AG04450 (cell line): ENCODE results near the gene LRP1-AS. TPM values are rescaled to one million over a fixed set of nuclear protein-coding genes. Genes with fewer than 3 reads are reported as not detected.

ENCODE experiments used
- CTCF ChIA-PET: fragments of 300-600, 350-600 bp; formaldehyde crosslinking; extraction: SDS; loops from one replicate; lab custom pipeline; 2022; ENCODE audit warnings: antibody characterized with exemption, inconsistent platforms; lab: Charles Lee
- POLR2A ChIA-PET: fragments of 350-600 bp; formaldehyde crosslinking; extraction: SDS; loops from one replicate; lab custom pipeline; 2021; ENCODE audit warnings: antibody characterized with exemption, inconsistent platforms; lab: Yijun Ruan, JAX
- DNase-seq: peaks from one replicate; pipeline ENCODE4 v3.0.0-alpha.2; 2011; ENCODE audit warnings: low read depth, low spot score
- H3K27ac ChIP-seq: one replicate; pipeline ENCODE4 v1.5.1; 2012; ENCODE audit warnings: low read depth, low read length, control low read depth
- H3K27me3 ChIP-seq: one replicate; pipeline ENCODE4 v1.6.0; 2012; ENCODE audit warnings: low read length; ENCODE audit not compliant: control insufficient read depth, insufficient read depth
- H3K4me3 ChIP-seq: 2 replicates; pipeline ENCODE4 v1.5.1; 2011; ENCODE audit warnings: mild to moderate bottlenecking, low read depth, low read length, control low read depth
- H3K9me3 ChIP-seq: 2 replicates; pipeline ENCODE4 v1.5.1; 2012; ENCODE audit warnings: low read length; ENCODE audit not compliant: control insufficient read depth, insufficient read depth
- polyA plus RNA-seq: library from polyadenylated mRNA; depleted of rRNA; stranded (reverse); fragments of >200 nt; gene quantifications from 2 replicates; pipeline ENCODE4 v1.2.3, GENCODE V29; 2011
- TF ChIP-seq, protein P1 (sequence below): IDR thresholded peaks from 2 replicates; pipeline ENCODE4 v1.5.1; 2011; ENCODE audit warnings: low read depth, low read length, control low read depth, inconsistent platforms

The LRP1-AS gene
- polyA plus RNA-seq, 1 experiment, result not detected

DNA sequence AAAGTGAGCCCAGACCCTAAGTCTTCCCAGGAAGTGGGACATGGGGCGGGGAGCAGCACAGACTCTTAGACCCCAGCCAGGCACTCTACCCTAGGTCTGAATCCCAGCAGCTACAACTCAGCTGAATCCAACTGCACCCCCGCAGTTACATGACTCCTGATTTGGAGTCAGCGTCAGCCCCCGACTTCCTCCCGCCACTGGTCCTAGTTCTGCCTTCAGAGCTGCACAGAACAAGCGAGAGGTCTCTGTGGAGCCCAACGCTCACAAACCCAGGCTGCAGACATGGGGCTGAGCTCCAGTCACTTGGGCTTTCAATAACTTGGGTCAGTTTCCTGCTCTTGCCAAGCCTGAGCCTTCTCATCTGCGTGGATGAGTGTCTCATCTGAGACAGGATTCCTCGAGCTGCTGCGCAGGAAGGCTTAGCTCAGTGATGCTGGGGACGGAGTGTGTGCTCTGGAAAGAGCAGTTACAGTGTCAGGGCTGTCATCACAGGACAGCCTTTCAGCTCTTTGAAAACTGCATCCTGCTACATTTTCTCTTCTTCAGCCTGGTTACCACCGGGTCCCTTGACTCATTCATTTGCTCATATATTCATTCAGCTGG lies 38.6 kb upstream of the LRP1-AS start:
- ChIA-PET POLR2A (no interaction called here), CTCF (interaction anchor here (0.5 to 5.5 kb wide), 2 partner anchors 62 to 94 kb away, joined by 3 to 49 read pairs; no protein-coding TSS in a partner anchor)
- TF ChIP-seq, protein P1, sequence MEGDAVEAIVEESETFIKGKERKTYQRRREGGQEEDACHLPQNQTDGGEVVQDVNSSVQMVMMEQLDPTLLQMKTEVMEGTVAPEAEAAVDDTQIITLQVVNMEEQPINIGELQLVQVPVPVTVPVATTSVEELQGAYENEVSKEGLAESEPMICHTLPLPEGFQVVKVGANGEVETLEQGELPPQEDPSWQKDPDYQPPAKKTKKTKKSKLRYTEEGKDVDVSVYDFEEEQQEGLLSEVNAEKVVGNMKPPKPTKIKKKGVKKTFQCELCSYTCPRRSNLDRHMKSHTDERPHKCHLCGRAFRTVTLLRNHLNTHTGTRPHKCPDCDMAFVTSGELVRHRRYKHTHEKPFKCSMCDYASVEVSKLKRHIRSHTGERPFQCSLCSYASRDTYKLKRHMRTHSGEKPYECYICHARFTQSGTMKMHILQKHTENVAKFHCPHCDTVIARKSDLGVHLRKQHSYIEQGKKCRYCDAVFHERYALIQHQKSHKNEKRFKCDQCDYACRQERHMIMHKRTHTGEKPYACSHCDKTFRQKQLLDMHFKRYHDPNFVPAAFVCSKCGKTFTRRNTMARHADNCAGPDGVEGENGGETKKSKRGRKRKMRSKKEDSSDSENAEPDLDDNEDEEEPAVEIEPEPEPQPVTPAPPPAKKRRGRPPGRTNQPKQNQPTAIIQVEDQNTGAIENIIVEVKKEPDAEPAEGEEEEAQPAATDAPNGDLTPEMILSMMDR, result no peak
- DNase-seq, result no peak
- Histone ChIP-seq H3K9me3 (no peaks in the 10 kb centered on the region; the same call in 1 of the 2 replicates), H3K4me3 (no peak overlapping the region), H3K27ac (no peak overlapping the region), H3K27me3 (no peaks in the 10 kb centered on the region)

DNA sequence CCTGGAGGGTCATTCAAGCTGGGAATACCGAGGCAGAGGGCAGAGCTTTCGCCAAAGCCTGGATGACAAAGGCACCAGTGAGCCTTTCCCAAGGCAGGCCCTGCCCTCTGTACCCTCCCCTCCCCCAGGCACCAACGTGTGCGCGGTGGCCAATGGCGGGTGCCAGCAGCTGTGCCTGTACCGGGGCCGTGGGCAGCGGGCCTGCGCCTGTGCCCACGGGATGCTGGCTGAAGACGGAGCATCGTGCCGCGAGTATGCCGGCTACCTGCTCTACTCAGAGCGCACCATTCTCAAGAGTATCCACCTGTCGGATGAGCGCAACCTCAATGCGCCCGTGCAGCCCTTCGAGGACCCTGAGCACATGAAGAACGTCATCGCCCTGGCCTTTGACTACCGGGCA lies 38.0 kb upstream of the LRP1-AS start:
- ChIA-PET CTCF (interaction anchor here (1.4 to 5.5 kb wide), 2 partner anchors 62 to 116 kb away, joined by 4 to 49 read pairs; no protein-coding TSS in a partner anchor), POLR2A (no interaction called here)
- DNase-seq, result no peak
- Histone ChIP-seq H3K9me3 (no peaks in the 10 kb centered on the region; the same call in 1 of the 2 replicates), H3K27me3 (no peaks in the 10 kb centered on the region), H3K27ac (no peak overlapping the region), H3K4me3 (no peak overlapping the region)
- TF ChIP-seq, protein P1, result no peak

DNA sequence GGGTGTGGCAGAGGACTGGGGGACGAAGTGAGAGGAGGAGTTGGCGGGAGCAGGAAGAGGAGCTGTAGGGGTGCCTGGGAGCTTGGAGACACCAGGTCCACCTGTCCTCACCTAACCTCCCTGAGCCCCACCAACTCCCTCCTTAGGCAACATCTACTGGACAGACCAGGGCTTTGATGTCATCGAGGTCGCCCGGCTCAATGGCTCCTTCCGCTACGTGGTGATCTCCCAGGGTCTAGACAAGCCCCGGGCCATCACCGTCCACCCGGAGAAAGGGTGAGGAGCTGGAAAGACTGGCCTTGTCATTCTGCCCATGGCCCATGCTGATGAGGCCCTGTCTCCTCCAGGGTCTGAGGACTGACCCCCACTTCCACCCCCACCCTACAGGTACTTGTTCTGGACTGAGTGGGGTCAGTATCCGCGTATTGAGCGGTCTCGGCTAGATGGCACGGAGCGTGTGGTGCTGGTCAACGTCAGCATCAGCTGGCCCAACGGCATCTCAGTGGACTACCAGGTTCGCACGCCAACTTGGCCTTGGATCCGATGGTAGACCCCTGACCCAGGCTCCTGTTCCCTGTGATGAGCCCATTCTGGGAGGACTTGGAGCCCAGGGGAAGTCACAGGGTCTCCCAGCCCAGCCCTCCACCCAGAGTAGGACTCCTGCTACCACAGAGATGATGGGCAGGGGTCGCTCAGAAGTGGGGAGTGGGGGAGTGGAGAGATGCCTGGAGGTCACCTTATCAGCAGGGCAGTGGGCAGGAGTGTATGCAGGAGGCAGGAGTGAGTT lies 36.7 kb upstream of the LRP1-AS start:
- H3K4me3 ChIP-seq, result no peak overlapping the region
- no peak overlapping the region for H3K27ac ChIP-seq
- TF ChIP-seq, protein P1, result no peak
- POLR2A ChIA-PET, result no interaction called here
- no peaks in the 10 kb centered on the region; the same call in 1 of the 2 replicates for H3K9me3 ChIP-seq
- CTCF ChIA-PET, result interaction anchor here (1.0 to 5.5 kb wide), 7 partner anchors 9 to 115 kb away, joined by 3 to 49 read pairs (median 4); no protein-coding TSS in a partner anchor
- no peaks in the 10 kb centered on the region for H3K27me3 ChIP-seq
- DNase-seq, result no peak

DNA sequence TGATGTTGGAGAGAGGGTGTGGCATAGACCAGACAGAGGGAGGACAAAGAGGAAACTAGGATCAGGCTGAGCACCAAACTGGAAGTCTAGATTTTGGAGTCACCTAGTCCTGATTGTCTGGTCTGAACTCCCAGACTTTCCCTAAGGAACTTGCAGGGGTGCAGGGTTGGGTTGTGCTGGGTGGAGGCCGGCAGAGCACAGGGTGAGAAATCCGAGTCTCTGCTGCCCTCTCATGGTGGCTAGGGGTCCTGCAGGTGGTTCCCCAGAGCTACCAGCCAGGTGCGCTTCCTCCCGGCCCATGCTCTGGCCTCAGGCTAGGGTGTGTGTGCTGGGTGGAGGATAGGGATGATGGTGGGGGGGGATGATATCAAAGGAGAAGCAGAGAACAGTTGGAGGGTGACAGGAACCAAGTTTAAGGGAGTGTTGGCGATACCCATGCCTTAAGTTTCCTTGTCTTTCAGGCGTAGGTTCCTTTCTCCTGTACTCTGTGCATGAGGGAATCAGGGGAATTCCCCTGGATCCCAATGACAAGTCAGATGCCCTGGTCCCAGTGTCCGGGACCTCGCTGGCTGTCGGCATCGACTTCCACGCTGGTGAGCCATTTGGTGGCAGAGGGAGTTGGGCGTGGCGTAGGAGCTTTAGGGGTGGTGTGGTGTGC lies 35.6 kb upstream of the LRP1-AS start:
- TF ChIP-seq, protein P1, result peak; percentile 87
- no peaks in the 10 kb centered on the region for H3K27me3 ChIP-seq
- ChIA-PET CTCF (interaction anchor here (0.6 to 5.5 kb wide), 9 partner anchors 10 to 112 kb away, joined by 3 to 49 read pairs (median 4); partner anchors contain the start of gene LRP1), POLR2A (interaction anchor here (0.6 to 1.2 kb wide), 3 partner anchors 46 to 87 kb away, joined by 3 to 7 read pairs (median 4); partner anchors contain the start of genes LRP1 and SHMT2)
- DNase-seq, result peak; percentile 26
- H3K4me3 ChIP-seq, result no peak overlapping the region
- no peaks in the 10 kb centered on the region; the same call in 1 of the 2 replicates for H3K9me3 ChIP-seq
- H3K27ac ChIP-seq, result no peak overlapping the region
